ENCODE results near the gene GCSH.
"Not testable (repeated sequence)": the region's sequence is repeated elsewhere in the genome, so short reads cannot be mapped to it uniquely, and the experiment has no call there.

GCSH gene

DNA sequence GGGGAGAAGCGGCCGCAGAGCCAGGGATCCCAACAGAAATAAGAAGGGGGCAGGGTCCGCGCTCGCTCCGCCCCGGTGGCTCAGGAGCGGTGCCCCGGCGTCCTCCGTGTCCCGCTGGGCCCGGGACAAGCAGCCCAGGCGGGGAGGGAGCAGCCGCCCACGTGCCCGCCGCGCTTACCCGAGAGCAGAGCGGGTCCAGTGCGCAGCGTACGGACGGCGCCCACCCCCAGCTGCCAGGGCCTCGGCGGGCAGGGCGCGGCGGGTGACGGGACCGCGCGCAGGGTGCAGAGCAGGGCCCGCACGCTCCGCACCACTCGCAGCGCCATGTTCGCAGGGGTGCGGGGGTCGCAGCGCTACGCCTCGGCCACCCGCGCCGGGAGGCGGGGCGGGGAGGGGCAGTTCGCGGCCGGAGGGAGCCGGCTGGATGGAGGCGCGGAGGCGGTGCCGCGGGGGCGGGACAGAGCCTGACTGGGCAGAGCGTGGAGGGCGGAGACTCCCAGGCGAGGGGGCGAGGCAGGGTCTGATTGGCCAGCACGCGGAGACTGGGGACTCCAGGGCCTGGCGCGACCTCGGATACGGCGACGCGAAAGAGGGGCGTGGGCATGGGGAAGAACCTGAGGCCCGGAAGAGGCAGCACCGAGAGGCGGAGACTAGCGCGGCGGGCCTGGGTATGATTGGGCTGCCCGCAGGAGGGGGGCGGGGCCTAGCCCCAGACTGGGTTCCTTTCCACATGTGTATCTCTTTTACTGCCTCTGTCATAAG lies at the start of gene GCSH:
Gene GCSH (minus strand): TSS at position 443 of the 762 bp plus-strand sequence. CDS start 117 bp downstream, at position 326.
- DNase-seq: peak; percentile 96

DNA sequence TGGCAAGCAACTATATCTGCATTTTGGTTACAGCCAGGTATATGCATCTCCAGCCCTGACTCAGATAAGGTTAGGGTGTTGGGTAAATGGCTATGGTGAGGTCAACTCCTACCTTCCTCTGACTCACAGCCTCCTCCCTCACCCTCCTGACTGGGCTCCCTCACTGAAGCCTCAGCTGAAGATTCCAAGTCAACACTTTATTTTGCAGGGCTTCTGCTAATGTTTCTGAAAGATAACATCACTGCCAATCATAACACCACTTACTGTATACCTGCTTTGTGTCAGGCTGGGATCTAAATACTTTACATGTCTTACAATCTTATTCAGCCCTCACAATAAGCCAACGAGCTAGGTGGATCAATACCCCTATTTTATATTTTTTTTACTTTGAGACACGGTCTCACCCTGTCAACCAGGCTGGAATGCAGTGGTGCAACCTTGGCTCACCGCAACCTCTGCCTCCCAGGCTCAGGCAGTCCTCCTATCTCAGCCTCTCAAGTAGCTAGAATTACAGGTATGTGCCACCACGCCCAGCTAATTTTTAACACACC lies 47.8 kb upstream of the GCSH start:
- DNase-seq: no peak

DNA sequence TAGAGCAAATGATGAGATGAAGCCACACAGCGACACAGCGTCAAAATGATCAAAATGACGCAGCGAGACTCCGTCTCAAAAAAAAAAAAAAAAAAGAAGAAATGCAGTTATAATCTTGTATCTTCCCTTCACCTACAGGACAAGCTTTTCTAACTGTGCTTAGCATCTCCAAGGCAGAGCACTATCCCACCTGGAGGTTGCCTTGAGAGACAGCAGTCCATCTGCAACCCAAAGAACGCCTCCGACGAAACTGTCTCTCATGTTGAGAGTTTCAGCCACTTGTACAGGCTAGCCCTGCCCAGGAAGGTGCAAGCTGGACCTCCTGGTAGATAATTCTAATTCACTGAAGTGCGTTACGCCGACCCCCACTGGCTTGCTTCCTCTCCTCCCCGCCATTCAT lies 46.7 kb upstream of the GCSH start:
- no peak for DNase-seq

DNA sequence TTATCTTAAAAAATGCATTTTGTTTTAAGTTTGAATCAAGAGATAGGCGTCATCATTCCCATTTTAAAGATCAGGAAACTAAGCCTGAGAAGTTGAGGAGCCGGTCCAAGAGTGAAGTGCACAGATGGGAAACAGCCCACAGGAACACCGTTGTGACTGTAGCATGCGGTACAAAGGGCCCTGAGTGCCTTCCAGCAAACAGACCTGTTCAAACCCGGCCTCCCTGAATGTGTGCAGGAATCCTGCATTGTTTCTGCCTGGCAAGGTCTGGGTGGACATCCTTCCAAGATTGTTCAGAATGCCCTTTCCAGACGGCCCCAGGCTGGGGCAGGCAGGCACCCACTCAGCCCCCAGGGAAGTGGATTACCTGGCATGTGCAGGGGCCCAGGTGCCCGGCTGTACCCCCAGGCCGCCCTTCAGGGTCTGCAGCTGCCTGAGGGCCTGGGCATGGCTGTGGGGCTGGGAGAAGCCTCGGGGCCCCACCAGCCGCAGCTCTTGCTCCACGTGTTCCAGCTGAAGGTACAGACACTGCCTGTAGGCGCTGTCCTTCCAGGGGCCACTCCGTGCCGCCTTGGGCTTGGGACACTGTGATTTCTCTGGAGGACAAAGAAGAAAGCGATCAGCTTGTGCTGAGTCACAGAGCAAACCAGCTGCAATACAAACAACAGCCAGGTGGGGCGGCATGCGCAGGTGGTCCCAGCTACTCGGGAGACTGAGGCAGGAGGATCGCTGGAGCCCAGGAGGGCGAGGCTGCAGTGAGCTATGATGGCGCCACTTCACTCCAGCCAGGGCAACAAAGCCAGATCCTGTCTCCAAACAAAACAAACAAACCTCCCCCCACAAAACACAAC lies 45.0 kb upstream of the GCSH start:
- no peak for DNase-seq

DNA sequence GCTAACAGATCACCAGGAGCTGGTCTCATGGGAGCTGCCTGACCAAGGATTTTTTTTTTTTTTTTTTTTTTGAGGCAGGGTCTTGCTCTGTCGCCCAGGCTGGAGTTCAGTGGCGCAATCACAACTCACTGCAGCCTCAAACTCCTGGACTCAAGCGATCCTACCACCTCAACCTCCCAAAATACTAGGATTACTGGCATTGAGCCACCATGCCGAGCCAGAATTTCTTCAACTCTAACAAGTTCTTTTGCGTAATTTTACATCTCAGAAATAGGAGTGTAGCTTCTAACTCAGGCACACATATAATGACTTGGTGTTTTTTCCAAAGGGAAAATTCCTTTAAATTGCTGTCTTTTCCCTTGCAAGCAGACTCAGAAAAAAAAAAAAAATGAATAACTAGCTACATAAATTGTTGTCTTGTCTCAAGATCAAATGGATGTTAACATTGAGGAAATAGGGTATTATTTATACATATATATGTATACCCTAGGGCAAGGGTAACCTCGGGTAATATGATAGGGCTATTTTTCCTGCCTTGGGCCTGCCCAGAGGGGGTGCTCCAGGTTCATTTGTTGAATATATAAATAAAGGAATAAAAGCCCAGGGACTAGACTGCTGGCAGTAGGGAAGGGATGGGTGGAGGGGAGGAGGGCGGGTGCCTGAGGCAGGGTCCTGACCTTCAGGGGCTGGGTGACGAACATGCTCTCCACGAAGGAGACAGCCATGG lies 42.8 kb upstream of the GCSH start:
- DNase-seq: no peak

DNA sequence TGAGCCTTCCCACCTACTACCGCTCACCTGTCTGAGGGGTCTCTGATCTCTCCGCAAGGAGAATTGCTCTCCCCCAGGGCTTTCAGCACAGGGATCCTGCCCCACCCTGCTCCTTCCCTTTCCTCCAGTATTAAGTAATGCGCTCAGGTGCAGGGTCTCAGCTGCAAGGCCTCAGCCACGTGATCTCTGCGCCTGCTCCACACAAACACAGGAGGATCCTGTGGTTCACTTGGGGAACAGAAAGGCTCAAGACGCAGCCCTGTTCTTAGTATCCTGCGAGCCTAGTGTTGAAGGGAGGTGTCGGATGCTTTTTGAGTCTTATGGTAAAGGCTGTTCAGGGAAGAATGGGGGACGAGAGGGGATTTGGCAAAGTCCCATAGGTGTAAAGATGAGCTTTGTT lies 41.6 kb upstream of the GCSH start:
- no peak for DNase-seq

DNA sequence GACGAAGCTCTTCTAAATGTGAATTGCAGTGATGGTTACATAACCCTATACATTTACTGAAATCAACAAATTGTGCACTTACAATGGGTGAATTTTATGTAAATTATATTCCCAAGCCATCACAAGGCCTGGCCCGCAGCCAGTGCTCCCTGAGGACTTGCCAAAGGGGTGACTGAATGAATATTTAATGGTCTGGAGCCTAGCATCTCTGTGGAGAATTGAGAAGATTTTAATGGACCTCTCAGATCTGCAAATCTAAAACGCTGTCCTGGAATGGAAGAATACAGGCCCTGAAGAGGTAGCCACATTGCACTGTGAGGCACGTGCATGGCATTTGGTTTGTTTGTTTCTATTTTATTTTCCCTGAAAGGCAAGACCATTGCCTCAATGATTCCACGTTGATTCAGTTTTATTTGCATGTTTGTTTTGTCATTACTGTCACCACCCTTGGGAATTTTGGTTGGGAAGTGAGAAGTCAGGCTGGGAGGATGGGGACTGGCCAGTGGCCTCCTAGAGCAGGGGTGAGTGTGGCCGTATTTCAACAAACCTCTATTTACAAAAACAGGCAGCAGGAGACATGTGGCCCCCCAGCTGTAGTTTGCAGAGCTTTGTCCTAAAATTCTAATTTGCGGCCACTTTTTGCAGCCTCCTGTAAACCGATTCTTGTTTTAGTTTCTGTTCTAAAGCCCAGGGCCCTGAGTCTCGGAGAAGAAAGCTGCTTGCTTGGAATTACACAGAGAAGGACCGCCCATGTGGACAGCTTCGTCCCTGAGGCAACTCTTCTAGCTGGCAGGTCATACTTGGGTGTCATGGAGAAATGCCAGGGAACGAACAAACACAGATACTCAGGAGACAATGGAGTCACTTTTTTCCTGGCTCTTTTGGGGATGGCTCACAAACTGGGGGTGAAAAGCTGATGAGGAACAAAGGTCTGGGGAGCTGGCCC lies 40.5 kb upstream of the GCSH start:
- no peak for DNase-seq

DNA sequence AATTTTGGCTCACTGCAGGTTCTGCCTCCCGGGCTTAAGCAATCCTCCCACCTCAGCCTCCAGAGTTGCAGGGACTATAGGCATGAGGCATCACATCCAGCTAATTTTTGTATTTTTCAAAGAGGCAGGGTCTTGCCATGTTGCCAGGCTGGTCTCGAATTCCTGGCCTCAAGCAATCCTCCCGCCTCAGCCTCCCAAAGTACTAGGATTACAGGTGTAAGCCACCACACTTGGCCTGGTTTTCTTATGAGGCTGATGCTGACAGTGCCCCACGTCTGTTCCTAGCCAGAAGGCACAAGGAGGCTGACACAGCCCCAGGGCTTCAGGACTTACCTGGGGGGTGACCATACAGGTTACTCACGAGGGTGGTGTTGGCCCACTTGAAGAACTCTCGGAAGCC lies 33.9 kb upstream of the GCSH start:
- no peak for DNase-seq

DNA sequence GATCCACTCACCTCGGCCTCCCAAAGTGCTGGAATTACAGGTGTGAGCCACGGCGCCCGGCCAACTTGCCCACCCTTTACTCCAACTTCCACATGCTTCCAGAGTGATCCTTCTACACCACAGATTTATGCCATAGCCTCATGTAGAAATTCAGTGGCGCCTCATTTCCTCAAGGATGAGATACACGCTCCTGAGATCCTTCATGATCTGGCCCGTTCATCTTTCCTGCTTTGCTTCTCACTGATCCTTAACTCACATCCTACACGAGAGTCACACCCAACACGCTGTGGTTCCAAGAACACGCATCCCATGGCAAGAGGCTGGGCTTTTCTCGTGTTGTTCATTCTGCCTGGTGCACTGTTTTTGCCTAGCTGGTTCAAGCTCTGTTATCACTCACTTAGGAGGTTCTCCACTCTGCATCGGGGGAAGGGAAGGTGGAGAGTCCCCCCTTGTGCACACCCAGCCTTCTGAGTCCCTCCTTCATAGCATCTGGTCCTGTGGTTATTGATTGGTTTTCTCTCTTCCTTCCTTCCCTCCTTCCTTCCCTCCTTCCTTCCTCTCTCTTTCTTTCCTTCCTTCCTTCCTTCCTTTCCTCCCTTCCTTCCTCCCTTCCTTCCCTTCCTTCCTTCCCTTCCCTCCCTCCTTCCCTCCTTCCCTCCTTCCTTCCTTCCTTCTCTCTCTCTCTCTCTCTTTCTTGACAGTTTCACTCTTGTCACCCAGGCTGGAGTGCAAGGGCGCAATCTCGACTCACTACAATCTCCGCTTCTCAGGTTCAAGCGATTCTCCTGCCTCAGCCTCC lies 32.7 kb upstream of the GCSH start:
- no peak for DNase-seq

DNA sequence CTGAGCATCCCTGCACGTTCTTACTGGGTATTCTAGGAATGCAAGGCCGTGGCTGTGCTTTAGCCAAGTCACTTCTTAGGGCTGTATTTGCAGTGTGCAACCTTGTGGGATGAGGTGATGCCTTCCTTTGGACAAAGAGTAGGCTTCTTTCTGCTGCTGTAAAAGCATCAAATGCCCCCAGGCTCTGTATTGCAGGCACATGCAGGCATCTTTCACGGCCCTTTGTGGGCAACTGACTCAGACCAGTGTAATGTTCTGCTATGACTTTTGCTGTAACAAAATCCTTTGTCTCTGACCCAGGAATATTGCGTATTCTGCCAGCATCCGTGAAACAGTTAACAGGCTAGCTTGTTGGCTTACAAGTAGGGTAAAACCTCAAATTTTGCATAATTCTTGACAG lies 30.9 kb upstream of the GCSH start:
- peak; percentile 41 for DNase-seq

DNA sequence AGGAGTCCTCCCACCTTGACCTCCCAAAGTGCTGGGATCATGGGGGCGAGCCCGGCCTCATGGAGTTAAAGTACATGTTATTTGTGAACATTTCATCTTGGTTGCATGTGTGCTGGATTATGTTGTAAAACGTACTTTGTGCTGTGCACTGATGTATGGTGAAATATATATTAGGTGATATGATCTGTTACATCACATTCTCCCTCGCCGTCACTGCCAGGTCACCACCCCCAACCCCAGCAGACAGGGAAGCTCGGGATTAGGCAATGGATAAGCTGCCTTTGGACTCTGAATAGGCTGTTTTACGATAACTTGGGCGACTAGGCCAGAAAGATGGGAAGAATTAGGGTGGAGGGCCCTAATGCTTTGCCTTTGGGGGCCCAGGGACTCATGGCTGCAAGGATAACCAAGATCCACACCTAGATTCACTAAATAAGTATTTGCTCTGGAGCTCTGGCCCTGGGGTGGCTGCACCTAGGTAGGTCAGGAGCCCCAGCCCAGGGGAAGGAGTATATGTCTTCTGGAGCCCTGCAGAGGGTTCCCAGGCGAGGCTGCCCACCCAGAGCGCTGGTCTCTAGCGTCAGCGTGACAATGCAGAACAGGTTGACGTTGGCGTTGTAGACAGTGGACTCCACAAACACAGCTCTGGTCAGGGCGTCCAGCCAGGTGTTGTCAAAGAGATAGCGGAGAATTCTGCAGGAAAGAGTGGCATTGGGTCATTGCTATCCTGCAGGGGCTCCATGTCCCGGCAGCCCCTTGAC lies 27.1 kb upstream of the GCSH start:
- no peak for DNase-seq

DNA sequence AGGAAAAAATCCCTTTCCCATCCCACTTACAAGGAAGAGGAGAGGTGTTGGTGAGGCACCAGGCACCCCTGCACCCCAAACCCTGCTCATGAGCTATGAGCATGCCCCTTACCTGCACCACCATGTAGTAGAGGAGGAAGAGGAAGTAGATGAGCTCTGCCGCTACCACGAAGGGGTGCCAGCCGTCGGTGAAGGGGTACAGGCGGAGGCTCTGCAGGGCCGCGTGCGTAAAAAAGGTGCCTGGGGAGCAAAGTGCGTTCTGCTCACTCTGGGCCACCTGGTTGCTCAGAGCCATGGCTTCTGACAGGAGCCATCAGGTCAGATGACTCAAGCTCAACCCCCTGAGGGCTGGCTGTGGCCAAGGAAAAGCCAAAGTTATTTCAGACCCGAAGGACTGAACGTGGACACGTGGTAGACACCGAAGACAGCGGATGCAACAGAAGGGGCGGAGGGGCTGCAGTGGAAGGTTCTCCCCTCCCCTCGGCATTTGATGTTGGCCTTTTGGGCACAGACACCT lies 25.3 kb upstream of the GCSH start:
- no peak for DNase-seq

DNA sequence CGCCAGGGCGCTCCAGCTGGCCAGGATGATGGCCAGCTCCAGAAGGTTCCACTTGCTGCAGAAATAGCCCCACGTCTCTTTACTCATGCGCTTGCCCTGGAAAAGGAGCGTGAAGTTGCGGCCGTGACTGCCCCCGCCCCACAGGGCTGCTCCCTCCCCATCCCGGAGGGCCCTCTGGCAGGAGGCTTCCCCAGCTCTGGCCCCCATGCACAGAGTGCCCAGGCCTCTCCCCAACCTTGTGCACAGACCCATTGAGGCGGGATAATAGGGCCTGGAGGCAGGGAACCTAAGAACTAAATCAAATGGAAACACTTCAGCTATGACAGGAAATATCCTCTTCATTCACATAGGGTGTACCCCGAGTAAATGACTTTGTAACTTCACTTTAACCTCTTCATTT lies 21.2 kb upstream of the GCSH start:
- DNase-seq: no peak

DNA sequence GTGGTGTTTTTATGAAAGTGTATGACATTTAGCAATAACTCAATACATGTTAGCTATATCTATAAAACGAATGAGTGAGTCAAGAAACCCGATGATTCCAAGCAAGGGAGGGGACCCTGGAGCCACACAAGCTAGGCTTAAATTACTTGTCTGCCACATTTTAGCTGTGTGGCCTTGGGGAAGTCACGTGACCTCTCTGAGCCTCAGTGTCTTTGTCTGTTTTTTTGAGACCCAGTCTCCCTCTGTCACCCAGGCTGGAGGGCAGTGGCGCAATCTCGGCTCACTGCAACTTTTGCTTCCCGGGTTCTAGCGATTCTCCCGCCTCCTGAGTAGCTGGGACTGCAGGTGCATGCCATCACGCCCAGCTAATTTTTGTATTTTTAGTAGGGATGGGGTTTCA lies 20.1 kb upstream of the GCSH start:
- DNase-seq: no peak

DNA sequence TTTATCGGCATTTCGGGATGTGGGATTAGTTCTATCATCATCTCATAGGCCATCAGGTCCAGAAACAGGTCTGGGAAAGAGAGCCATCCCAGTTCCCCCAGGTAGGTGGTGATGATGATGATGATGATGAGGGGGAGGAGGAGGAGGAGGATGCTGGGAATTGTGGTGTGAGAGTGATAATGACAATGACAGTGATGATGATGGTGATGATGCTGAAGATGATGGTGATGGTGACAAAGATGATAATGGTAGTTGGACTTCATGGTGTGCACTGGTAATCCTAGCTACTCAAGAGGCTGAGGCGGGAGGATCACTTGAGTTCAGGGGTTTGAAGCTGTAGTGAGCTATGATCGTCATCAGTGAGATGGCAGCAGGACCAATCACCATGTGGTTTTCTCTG lies 16.3 kb upstream of the GCSH start:
- no peak for DNase-seq

DNA sequence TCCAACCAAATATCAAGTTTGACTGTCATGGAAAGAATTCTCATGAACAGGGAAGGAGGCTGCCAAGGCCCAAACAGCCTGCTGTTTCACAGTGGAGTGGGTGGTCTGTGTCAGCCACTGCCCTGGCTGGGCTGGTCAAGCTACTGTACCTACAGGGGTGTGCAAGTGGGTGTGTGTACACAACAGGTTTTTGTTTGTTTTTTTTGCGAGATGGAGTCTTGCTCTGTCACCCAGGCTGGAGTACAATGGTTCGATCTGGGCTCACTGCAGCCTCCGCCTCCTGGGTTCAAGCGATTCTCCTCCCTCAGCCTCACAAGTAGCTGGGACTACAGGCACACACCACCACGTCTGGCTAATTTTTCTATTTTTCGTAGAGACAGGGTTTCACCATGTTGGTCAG lies 13.1 kb upstream of the GCSH start:
- not testable (repeated sequence) for DNase-seq

DNA sequence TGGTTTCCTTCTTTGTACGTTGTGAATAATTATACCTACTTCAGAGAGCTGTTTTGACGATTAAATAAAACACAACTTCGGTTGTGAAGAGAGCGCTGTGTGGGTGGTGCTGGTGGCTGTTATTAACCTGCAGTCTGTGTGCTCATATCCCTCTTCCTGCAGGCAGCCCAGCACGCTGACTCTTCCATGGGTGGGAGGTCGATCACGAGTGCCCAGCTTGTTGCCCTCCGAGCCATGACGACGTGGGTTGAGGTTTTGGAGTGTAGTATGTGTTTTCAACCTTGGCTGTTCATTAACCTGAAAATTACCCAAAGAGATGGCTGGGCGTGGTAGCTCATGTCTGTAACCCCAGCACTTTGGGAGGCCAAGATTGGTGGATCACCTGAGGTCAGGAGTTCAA lies 11.3 kb upstream of the GCSH start:
- no peak for DNase-seq

DNA sequence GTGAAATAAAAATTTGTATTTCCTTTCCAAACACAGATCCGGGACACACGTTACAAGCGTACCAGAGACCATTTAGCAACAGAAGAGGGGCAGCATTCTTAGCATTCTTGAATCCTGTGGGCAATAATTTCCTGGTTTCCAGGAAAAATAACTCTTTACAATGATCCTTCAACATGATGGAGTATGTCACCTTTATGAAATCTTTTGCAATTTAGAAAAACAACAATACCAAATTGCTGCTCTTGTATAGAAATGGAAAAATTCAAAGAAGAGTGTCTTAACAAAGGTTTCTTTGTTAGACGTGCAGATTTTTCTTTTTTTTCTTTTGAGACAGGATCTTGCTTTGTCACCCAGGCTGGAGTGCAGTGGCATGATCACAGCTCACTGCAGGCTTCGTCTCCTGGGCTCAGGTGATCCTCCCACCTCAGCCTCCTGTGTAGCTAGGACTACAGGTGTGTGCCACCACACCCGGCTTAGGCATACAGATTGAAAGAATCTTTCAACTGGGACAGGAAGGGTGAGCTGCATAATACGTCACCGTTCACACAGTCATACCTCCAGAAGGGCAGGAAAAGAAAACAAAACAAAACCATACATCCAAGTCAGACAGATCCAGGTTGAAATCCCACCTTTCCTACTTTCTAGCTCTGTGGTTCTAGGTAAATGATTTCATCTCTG lies 10.8 kb upstream of the GCSH start:
- DNase-seq: no peak

DNA sequence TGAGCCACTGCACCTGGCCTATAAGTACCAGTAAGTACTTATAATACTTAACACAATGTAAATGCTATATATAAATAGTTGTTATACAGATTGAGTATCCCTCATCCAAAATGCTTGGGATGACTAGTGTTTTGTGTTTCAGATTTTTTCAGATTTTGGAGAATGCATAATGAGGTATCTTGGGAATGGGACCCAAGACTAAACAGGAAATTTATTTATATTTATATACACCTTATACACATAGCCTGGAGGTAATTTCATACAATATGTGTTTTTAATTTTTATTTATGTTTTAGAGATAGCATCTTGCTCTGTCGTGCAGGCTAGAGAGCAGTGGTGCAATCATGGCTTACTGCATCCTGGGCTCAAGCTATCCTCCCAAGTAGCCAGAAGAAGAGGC lies 9.8 kb upstream of the GCSH start:
- no peak for DNase-seq

DNA sequence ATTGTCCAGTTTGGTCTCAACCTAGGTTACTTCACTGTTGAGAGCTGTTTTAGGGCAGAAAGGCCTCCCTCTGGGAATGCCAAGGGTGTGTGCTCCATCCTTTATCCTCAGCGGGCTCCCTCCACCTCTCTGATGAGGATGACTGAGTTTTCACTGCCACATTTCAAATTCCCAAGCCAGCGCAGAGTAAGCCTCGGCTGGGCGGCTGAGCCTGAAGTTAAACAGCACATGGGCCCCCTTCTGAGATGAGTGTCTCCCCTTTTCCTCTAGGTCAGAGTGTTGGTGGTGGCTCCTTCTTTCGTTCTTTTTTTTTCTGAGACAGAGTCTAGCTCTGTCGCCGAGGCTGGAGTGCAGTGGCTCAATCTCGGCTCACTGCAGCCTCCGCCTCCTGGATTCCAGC lies 5.5 kb upstream of the GCSH start:
- no peak for DNase-seq
